Stimulated activated CD8-positive, alpha-beta memory T cell treated with anti-CD3 and anti-CD28 coated beads, Interleukin-15, amount 100 ng/mL, for 1 hour (primary cell): Measurements from ENCODE around the gene NIPAL3.

Source experiments
- DNase-seq: peaks from one replicate; pipeline ENCODE4 v3.0.0-alpha.2; 2020; ENCODE audit warnings: low read depth

The NIPAL3 gene

GRCh38 chr1:24415334-24415909 is at the start of gene NIPAL3:
TSS of gene NIPAL3 (plus strand) at chr1:24415802. CDS start at chr1:24419548, 3,746 bp downstream.
- DNase-seq: peak; percentile 96

DNA sequence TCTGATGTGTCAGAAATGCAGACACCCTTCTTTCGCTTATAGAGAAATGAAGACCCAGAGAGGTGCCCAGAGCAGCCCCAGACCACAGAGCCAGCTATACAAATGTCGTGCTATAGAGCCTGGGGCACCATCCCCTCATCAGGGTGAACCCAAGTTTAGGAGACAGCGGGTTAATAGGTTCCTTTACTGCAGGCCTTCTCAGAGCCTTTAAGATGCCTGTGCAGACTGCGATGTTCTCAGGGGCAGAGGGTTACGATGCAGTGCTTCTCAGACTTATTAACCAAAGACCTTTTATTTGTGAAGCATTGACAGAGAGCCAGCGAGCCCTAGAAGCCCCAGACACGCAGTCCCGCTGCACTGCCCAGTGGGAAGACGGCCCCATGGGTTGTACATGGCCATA is 48.9 kb upstream of the NIPAL3 start:
- no peak for DNase-seq

- no peak for DNase-seq
Measured at GRCh38 chr1:24369199-24369598, 46.4 kb upstream of the NIPAL3 start.

DNA sequence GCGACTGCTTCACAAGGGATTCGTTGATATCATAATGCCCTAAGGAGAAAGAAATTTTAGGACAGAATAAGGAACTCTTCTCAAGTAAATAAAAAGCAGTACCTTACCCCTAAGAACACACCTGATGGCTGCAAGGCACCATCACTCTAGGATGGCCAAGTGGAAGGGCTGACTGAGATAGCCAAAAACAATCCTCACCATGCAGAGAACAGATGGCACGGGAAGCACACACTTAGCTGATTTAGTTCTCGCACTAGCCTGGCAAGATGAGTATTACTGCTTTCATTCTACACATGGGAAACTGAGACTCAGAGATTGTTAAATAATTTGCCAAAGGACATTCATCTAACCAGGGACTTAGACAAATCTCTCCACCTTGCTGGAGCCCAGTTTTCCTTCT is 45.8 kb upstream of the NIPAL3 start:
- DNase-seq: no peak

- DNase-seq: no peak
Measured at GRCh38 chr1:24373044-24373443, 42.6 kb upstream of the NIPAL3 start.

DNA sequence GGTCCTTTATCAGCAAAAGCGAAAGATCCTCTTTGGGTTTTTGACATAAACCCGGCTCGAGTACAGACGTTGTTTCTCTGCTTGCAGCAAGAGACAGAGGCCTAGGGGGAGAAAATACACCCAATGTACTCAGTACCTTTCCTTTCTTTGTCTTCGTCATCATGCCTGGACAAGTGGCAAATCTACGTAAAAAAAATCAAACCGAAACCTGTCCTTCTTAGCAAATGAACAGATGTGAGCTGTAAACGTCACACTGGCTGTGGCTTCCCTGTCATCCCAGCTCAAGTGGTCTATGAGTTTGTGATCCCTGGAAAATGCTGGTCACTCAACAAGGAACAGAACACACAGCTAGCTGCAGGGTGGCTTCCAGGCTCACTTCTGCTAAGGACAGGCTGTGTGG is 41.9 kb upstream of the NIPAL3 start:
- no peak for DNase-seq

- no peak for DNase-seq
Measured at GRCh38 chr1:24374891-24375786, 40.5 kb upstream of the NIPAL3 start.

- DNase-seq: no peak
Measured at GRCh38 chr1:24379733-24380315, 35.8 kb upstream of the NIPAL3 start.

DNA sequence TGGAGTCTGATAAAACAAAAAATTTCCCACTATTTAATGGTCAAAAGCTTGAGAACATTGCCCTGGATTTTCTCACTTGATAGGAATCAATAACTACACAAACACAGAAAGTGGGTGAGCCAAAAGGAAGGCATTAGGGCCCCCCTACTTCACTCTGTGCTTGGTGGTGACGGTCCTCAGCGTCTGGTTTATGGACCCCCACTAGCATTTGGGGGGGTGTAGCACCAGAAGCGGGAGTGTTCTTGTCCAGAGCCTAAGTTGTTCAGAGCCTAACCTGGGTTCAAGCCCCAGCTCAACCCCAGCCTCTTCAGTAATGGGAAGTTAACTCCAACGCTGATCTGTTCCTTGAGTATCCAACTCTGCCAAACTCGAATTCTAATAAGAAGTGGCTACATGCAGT is 35.1 kb upstream of the NIPAL3 start:
- no peak for DNase-seq

DNA sequence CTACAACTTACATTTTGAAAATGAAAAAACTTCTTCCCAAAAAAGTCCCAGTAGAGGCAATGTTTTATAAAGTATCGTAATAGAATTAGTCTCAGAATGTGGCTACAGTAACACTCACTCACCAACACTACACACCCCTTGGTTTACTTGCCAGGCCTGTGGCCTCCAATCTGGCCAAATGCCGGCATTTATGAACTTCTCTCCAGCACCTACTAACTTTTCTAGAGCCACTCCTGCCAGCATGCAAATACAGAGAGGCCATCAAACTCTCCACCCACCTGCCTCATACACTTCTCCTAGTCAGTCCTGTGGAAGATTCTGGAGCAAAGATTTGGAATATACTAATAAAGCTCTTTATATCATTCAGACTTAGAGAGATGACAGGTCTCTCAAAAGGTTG is 34.3 kb upstream of the NIPAL3 start:
- DNase-seq: no peak

DNA sequence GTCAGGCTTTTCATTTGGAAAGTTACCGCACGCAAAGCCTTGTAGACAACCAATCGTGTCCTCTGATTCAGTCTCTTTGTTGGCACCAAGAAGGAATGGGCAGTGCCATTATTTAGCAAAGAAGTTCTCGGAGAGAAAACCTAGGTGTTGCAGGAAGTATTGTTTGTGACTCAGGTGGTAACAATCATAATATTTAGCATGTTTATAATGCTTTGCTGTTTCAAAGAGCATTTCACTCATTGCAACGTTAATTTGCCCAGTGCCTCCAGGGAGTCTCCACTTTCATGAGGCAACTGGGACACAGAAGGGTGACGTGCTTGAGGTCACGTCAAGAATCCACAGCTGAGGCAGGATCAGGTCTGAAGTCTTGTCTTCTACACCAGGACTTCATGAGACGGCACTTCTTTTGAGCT is 33.4 kb upstream of the NIPAL3 start:
- DNase-seq: no peak

DNA sequence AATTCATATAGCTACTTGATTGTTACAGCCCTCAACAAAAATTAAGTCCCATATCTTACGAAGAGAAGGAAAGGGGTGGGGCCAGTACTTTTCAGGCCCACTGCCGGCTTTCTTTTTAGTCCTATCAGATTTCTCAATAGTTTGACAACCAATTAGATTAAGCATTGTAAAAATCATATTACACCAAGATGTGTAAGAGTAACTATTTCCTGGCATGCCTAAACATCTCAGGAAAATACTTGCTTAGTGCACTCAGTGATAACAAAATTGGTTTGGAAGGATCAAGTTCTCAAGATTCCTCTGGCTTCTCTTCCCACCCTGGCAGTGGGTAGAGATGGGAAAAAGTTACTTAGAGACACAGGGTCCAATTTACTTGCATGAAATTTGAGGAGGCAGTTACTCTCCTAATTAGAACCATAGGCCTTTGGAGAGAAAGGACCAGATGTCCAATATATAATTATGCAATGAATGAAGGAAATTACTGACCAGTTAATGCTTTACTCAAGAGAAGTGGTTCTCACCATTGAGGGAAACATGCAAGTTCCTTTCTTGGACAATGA is 32.1 kb upstream of the NIPAL3 start:
- DNase-seq: no peak

DNA sequence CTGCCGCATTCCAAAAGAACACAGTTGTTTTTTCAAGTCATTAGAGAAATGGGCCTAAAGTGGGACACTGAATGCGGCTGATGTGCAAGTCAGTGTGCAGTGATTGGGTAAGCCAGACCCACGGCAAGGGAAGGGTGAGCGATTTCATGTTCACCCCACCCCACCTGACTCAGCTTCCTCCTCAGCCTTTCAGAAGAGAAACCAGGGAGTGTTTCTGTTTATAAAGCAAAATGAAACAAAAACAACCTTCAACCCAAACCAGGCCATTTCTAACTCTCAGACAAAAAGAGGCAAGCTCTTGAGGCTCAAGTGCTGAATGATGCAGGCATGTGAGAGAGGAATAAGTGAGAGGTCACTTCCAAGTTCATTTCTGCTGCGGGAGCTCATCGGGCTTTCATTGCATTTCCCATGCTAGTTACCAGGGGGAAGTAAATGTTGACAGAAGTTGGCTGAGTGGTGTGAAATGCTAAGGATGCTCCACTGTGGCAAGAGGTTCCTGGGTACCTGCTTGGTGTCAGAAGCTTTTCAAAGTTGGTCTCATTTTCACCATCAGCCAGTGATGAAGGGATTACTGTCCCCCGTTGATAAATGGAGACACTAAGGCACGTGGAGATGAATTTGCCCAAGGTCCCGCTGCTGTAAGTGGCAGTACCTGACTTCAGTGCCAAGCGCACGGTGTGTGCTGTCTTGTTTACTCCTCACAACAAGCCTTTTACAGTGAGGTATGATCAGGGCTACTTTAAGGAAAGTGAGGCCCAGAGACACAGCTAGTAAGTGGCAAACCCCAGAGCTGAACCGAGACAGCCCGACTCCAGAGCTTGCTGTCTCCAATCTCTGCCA is 31.1 kb upstream of the NIPAL3 start:
- DNase-seq: no peak

GRCh38 chr1:24385160-24385940 is 30.3 kb upstream of the NIPAL3 start:
- no peak for DNase-seq

- DNase-seq: no peak
Measured at GRCh38 chr1:24386241-24386640, 29.4 kb upstream of the NIPAL3 start.

DNA sequence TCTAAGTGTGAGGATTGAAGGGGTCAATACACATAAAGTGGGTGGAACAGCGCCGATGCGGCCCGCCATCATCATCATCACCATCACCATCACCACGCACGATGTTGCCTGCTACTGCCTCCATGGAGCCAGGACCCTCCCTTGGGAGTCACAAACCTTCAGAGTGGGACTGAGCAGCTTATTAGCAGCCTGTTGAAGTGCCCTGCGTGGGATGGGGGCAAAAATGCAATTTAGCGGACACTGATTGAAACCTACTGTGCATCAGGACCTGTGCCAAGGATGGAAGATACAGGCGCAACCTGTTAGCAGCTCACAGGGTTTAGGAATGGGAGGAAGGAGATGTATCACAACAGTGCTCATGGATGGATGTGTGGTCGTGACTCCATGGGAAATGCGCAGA is 28.7 kb upstream of the NIPAL3 start:
- no peak for DNase-seq

- no peak for DNase-seq
Measured at GRCh38 chr1:24387636-24388175, 27.9 kb upstream of the NIPAL3 start.

DNA sequence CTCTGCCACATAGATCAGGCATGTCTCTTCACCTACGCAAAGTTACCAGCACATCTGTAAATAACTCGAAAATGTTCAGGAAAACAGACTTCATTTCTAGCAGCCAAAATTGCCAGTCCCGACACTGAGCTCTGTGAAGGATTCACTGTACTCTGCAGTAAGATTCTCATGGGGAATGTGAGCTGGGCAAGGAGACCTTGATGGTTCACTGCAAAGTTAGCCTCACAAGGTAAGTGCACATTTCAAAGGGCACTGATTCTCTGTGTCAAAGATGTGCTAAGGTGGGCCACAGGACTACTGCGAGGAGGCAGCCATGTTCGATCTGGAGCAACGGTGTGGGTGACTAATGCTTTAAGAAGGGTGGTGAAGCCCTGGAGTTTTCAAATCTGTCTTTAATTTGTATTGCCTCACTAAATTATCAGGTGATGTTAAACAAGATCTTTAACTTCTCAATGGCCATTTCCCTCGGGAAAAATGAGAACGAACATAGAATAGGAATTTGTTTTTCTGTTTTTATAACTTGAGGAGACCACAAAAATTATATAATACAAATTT is 27.2 kb upstream of the NIPAL3 start:
- no peak for DNase-seq

- DNase-seq: no peak
Measured at GRCh38 chr1:24389231-24389678, 26.3 kb upstream of the NIPAL3 start.
